HG03175 (cell line): ENCODE data around the gene CST8.

Experiments
- ATAC-seq: cut with Tn5 transposase; IDR thresholded peaks from one replicate; pipeline ENCODE4 v1.9.1; 2021; ENCODE audit warnings: mild to moderate bottlenecking, moderate library complexity; ENCODE audit not compliant: unreplicated experiment

Gene CST8

GRCh38 chr20:23475395-23475794, 15.5 kb upstream of the CST8 start:
- ATAC-seq = no peak

GRCh38 chr20:23476015-23476754, 14.7 kb upstream of the CST8 start:
- no peak for ATAC-seq

DNA sequence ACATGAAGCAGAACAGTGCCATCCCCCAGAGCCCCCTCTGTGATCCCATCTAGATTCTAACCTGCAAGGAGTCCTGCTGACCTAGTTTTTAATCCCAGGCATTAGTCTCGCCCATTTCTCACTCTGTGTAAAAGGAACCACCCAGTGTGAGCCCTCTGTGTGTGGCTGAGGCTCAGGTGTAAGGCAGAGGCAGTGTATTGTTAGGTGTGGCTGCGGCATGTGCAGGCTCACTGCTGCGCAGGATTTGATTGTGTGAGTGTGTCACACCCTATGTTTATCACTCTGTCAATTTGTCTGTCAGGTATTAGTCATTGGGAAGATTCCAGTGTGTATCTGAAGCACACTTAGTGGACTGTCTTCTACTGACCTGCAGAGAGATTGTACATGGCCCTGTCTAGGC, 13.7 kb upstream of the CST8 start:
- no peak for ATAC-seq

- ATAC-seq = no peak
These were observed 11.9 kb upstream of the CST8 start for GRCh38 chr20:23479043-23479442.

GRCh38 chr20:23482138-23482537, 8.8 kb upstream of the CST8 start:
- no peak for ATAC-seq

- ATAC-seq = no peak
These were observed 6.8 kb upstream of the CST8 start for GRCh38 chr20:23484081-23484480.

GRCh38 chr20:23488470-23488869, 2.4 kb upstream of the CST8 start:
- no peak for ATAC-seq

- ATAC-seq = no peak
These were observed 1.9 kb upstream of the CST8 start for GRCh38 chr20:23488996-23489395.

GRCh38 chr20:23492292-23492691, 1.4 kb downstream of the CST8 start:
- ATAC-seq = no peak

- ATAC-seq = no peak
These were observed 2.4 kb downstream of the CST8 start for GRCh38 chr20:23493172-23493772.

DNA sequence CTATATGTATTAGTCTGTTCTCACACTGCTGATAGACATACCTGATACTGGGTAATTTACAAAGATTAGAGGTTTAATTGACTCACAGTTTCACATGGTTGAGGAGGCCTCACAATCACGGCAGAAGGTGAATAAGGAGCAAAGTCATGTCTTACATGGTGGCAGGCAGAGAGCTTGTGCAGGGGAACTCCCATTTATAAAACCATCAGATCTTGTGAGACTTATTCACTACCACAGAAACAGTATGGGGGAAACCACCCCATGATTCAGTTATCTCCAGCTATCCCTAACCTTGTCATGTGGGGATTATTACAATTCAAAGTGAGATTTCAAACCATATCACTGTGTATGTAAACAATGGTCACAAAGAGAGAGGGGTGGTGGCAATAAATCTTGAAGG, 6.6 kb downstream of the CST8 start:
- ATAC-seq = no peak

GRCh38 chr20:23501926-23502325, 11.0 kb downstream of the CST8 start:
- no peak for ATAC-seq

DNA sequence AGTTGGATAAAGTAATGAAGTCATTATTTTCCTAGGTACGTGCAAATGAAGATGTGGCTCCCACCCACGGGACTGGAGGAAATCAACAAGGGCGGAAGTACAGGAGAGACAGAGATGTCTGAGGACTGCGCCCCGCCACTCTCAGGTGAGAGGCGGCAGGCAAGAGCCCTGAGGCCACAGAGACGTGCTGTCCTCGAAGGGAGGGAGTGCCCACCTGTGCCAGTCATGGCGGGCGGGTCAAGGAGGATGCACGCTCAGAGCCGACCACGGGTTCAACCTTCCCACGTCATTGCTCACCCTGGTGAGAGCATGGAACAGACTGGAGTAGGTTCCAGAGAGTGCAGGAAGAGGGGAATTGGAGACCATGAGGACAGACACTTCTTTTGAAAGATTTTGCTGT, 12.7 kb downstream of the CST8 start:
- ATAC-seq = no peak

DNA sequence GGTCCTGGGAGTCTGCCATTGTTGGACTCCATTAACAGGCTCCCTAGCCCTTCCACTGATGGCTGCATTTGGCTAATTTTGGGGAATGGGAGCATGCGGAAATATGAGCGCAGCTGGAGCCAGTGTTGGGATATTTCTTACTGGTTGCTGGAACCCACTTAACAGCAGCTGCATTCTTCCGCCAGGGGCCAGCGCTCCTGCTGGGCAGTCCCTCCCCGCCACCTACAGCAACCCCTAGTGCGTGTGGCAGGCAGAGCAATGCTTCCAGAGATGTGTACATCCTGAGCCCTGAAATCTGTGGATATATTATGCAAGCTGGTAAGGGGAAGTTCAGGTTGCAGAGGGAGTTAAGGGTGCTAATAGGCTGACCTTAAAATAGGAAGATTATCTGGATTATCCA, 16.4 kb downstream of the CST8 start:
- no peak for ATAC-seq

DNA sequence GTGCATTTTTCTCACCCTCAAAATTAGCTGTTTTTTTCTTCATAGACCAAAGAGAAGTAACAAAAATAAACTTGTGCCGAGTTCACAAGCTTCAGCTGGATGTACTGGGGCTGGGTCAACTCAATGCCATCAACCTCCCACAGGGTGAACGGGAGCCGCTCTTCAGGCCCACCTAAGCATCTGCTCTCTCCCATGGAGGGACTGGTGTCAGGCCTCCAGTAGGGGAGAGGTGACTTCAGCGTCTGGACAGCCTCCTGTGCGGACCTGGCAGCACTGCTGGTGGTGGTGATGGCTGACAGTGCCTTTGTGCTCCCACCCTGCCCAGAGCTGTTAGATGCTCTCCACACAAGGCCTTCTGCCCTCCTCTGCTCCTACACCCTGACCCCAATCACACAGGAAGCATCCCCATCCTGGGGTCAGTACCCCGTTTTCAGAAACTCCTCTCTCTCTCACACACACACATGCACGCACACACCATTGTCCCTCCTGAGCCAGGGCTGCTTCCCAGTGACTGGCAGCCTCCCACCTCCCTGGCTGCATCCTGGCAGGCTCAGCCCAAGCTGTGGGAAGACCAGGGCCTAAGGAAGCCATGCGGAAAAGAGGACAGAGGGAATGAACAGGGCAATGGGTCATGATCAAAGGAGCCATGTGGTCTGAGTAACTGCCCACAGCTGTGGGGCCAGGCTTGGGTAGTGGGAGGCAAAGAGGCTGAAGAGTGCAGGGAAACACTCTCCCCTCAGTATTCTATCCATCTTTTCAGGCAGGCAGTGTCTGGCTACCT, 17.7 kb downstream of the CST8 start:
- no peak for ATAC-seq

- ATAC-seq = no peak
These were observed 18.5 kb downstream of the CST8 start for GRCh38 chr20:23509247-23509913.

DNA sequence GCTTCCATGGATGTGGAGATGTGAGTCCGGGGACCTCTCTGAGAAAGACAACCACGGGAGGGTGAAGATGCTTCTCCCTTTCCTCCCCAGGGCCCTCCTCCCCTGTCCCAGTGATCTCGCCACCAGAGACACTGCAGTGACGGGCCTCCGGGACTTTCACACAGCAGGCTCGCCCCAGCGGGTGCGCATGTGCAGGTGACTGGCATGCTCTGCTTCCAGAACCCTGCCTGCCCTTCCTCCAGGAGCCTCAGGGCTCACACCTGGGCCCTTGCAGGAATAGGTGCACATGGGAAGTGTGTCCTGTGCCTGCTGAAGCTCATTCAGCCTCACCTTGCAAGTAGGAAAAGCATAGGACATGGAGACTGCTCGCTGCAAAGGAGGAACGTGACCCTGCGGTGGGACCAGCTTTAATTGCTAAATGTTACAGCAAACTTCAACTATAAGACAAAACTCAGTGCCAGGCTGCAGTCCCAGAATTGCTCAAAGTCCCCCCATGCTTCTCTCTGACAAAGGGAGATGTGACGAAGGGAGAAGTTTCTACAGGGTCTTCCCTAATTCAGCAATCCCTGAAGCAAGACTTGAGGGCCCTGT, 19.2 kb downstream of the CST8 start:
- no peak for ATAC-seq

DNA sequence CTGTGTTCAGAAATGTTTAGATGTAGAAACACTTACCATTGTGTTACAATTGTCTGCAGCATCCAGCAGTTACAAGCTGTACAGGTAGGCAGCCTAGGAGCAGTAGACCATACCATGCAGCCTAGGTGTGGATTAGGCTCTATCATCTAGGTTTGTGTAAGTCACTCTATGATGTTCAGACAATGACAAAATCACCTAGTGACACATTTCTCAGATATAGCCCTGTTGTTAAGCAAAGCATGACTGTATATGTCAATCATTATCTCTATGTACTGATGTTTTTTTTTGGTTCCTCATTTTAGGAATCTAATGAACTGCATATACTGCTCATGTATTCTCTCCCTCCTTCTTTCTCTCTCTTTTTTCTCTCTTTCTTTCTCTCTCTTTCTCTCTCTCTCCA, 22.2 kb downstream of the CST8 start:
- peak; percentile 84 for ATAC-seq

- ATAC-seq = no peak
These were observed 23.9 kb downstream of the CST8 start for GRCh38 chr20:23514848-23515247.

- no peak for ATAC-seq
These were observed 24.5 kb downstream of the CST8 start for GRCh38 chr20:23515250-23515939.

GRCh38 chr20:23517719-23518118, 26.8 kb downstream of the CST8 start:
- no peak for ATAC-seq
